Activated T-helper 2 cell treated with anti-CD3 and anti-CD28 coated beads, Interferon-gamma antibody, Interleukin-2, Interleukin-4, amounts not matched to agents 10 μg/mL and 5 μg/mL and 100 μg/mL, durations not matched to agents 14 hours and 24 hours and 36 hours (primary cell): Measurements from ENCODE around the gene WWOX. TPM values are rescaled to one million over a fixed set of nuclear protein-coding genes. Genes with fewer than 3 reads are reported as not detected.

ENCODE experiments used
- DNase-seq: peaks from one replicate; pipeline ENCODE4 v3.0.0; 2021; ENCODE audit warnings: low spot score
- H3K27ac Mint-ChIP-seq: one replicate; pipeline ENCODE4 v1.8.0; 2021; ENCODE audit warnings: mixed read lengths
- H3K27me3 Mint-ChIP-seq: one replicate; pipeline ENCODE4 v1.8.0; 2021; ENCODE audit warnings: low read depth, mixed read lengths
- H3K36me3 Mint-ChIP-seq: one replicate; pipeline ENCODE4 v1.8.0; 2021; ENCODE audit warnings: low read depth, mixed read lengths
- H3K4me1 Mint-ChIP-seq: one replicate; pipeline ENCODE4 v1.8.0; 2021; ENCODE audit warnings: low read depth, mixed read lengths
- H3K4me3 Mint-ChIP-seq: one replicate; pipeline ENCODE4 v1.8.0; 2021; ENCODE audit warnings: low read depth, mild to moderate bottlenecking, moderate library complexity, mixed read lengths
- H3K9me3 Mint-ChIP-seq: one replicate; pipeline ENCODE4 v1.8.0; 2021; ENCODE audit warnings: mixed read lengths
- intact Hi-C: fragments of 100-400 bp; cut with micrococcal nuclease; formaldehyde crosslinking; loops from one replicate; pipeline ENCODE4 v1.15.1; 2023
- total RNA-seq: library from RNA; stranded (reverse); gene quantifications from 2 replicates; pipeline ENCODE4 v1.2.3, GENCODE V29; 2022

WWOX gene
- total RNA-seq, 1 donor from 2014 or later = 19.0 TPM

- intact Hi-C loops = no loop called here
- H3K4me3 Mint-ChIP-seq = no peak overlapping the region
- no peaks in the 10 kb centered on the region for H3K9me3 Mint-ChIP-seq
- no peak overlapping the region for H3K27ac Mint-ChIP-seq
- DNase-seq = no peak
- no peaks in the 10 kb centered on the region for H3K36me3 Mint-ChIP-seq
- no peaks in the 10 kb centered on the region for H3K27me3 Mint-ChIP-seq
- H3K4me1 Mint-ChIP-seq = no peaks in the 10 kb centered on the region
Observed at GRCh38 chr16:78194948-78195347, 95.5 kb downstream of the WWOX start.

- no peak overlapping the region for H3K27ac Mint-ChIP-seq
Observed at GRCh38 chr16:78195797-78196196, 96.3 kb downstream of the WWOX start.

GRCh38 chr16:78196502-78196901 lies 97.0 kb downstream of the WWOX start:
- no peak overlapping the region for H3K27ac Mint-ChIP-seq
- H3K4me3 Mint-ChIP-seq = no peak overlapping the region
- no peaks in the 10 kb centered on the region for H3K9me3 Mint-ChIP-seq
- no peaks in the 10 kb centered on the region for H3K27me3 Mint-ChIP-seq
- intact Hi-C loops = no loop called here
- no peak for DNase-seq
- no peaks in the 10 kb centered on the region for H3K36me3 Mint-ChIP-seq
- no peaks in the 10 kb centered on the region for H3K4me1 Mint-ChIP-seq

More at GRCh38 chr16:78195797-78196196, 96.3 kb downstream of the WWOX start:
- intact Hi-C loops = no loop called here
- Mint-ChIP-seq H3K27me3 (no peaks in the 10 kb centered on the region), H3K9me3 (no peaks in the 10 kb centered on the region), H3K36me3 (no peaks in the 10 kb centered on the region), H3K4me1 (no peaks in the 10 kb centered on the region), H3K4me3 (no peak overlapping the region)
- no peak for DNase-seq

GRCh38 chr16:78198288-78198687 lies 98.8 kb downstream of the WWOX start:
- Mint-ChIP-seq H3K4me1 (no peaks in the 10 kb centered on the region), H3K36me3 (no peaks in the 10 kb centered on the region), H3K27ac (no peak overlapping the region), H3K4me3 (no peak overlapping the region), H3K9me3 (no peaks in the 10 kb centered on the region), H3K27me3 (no peaks in the 10 kb centered on the region)
- no peak for DNase-seq
- intact Hi-C loops = no loop called here

GRCh38 chr16:78199325-78200022 lies 100.0 kb downstream of the WWOX start:
- no peaks in the 10 kb centered on the region for H3K9me3 Mint-ChIP-seq
- H3K27ac Mint-ChIP-seq = no peak overlapping the region
- no peaks in the 10 kb centered on the region for H3K36me3 Mint-ChIP-seq
- H3K4me1 Mint-ChIP-seq = no peaks in the 10 kb centered on the region
- intact Hi-C loops = no loop called here
- no peak for DNase-seq
- H3K27me3 Mint-ChIP-seq = no peaks in the 10 kb centered on the region
- no peak overlapping the region for H3K4me3 Mint-ChIP-seq

- Mint-ChIP-seq H3K4me3 (no peak overlapping the region), H3K4me1 (no peaks in the 10 kb centered on the region), H3K27ac (no peak overlapping the region), H3K9me3 (no peaks in the 10 kb centered on the region), H3K36me3 (no peaks in the 10 kb centered on the region), H3K27me3 (no peaks in the 10 kb centered on the region)
- intact Hi-C loops = no loop called here
- DNase-seq = no peak
Observed at GRCh38 chr16:78200023-78200389, 100.6 kb downstream of the WWOX start.

GRCh38 chr16:78200623-78201096 lies 101.2 kb downstream of the WWOX start:
- H3K4me1 Mint-ChIP-seq = no peaks in the 10 kb centered on the region
- H3K27me3 Mint-ChIP-seq = no peaks in the 10 kb centered on the region
- no peak overlapping the region for H3K27ac Mint-ChIP-seq
- intact Hi-C loops = no loop called here
- no peak for DNase-seq
- no peaks in the 10 kb centered on the region for H3K9me3 Mint-ChIP-seq
- H3K36me3 Mint-ChIP-seq = no peaks in the 10 kb centered on the region
- no peak overlapping the region for H3K4me3 Mint-ChIP-seq

- no peaks in the 10 kb centered on the region for H3K9me3 Mint-ChIP-seq
- intact Hi-C loops = no loop called here
- H3K36me3 Mint-ChIP-seq = no peaks in the 10 kb centered on the region
- no peak overlapping the region for H3K27ac Mint-ChIP-seq
- no peak overlapping the region for H3K4me3 Mint-ChIP-seq
- no peak for DNase-seq
- H3K4me1 Mint-ChIP-seq = no peaks in the 10 kb centered on the region
- no peaks in the 10 kb centered on the region for H3K27me3 Mint-ChIP-seq
Observed at GRCh38 chr16:78205506-78205905, 106.1 kb downstream of the WWOX start.

GRCh38 chr16:78206623-78207223 lies 107.3 kb downstream of the WWOX start:
- no peak for DNase-seq
- Mint-ChIP-seq H3K36me3 (no peaks in the 10 kb centered on the region), H3K9me3 (no peaks in the 10 kb centered on the region), H3K4me1 (no peaks in the 10 kb centered on the region), H3K27me3 (no peaks in the 10 kb centered on the region), H3K27ac (no peak overlapping the region), H3K4me3 (no peak overlapping the region)
- intact Hi-C loops = no loop called here

- Mint-ChIP-seq H3K4me3 (no peak overlapping the region), H3K9me3 (no peaks in the 10 kb centered on the region), H3K36me3 (no peaks in the 10 kb centered on the region), H3K27ac (no peak overlapping the region), H3K4me1 (no peaks in the 10 kb centered on the region), H3K27me3 (no peaks in the 10 kb centered on the region)
- DNase-seq = no peak
- intact Hi-C loops = no loop called here
Observed at GRCh38 chr16:78209951-78210661, 110.7 kb downstream of the WWOX start.

- H3K9me3 Mint-ChIP-seq = no peaks in the 10 kb centered on the region
- DNase-seq = no peak
- H3K4me3 Mint-ChIP-seq = no peak overlapping the region
- no peak overlapping the region for H3K27ac Mint-ChIP-seq
- intact Hi-C loops = no loop called here
- no peaks in the 10 kb centered on the region for H3K36me3 Mint-ChIP-seq
- no peaks in the 10 kb centered on the region for H3K27me3 Mint-ChIP-seq
- H3K4me1 Mint-ChIP-seq = no peaks in the 10 kb centered on the region
Observed at GRCh38 chr16:78211020-78211599, 111.7 kb downstream of the WWOX start.

- Mint-ChIP-seq H3K9me3 (no peaks in the 10 kb centered on the region), H3K27ac (no peak overlapping the region), H3K27me3 (no peaks in the 10 kb centered on the region), H3K4me3 (no peak overlapping the region), H3K4me1 (no peaks in the 10 kb centered on the region), H3K36me3 (no peaks in the 10 kb centered on the region)
- no peak for DNase-seq
- intact Hi-C loops = no loop called here
Observed at GRCh38 chr16:78211946-78212345, 112.5 kb downstream of the WWOX start.

GRCh38 chr16:78212674-78213073 lies 113.2 kb downstream of the WWOX start:
- no peaks in the 10 kb centered on the region for H3K27me3 Mint-ChIP-seq

More at GRCh38 chr16:78212674-78213073, 113.2 kb downstream of the WWOX start:
- H3K27ac Mint-ChIP-seq = no peak overlapping the region
- intact Hi-C loops = no loop called here
- H3K4me1 Mint-ChIP-seq = no peaks in the 10 kb centered on the region
- no peaks in the 10 kb centered on the region for H3K36me3 Mint-ChIP-seq
- H3K9me3 Mint-ChIP-seq = no peaks in the 10 kb centered on the region
- no peak overlapping the region for H3K4me3 Mint-ChIP-seq
- DNase-seq = no peak
